ENCODE data around the gene CAMTA2. TPM values are rescaled to one million over a fixed set of nuclear protein-coding genes. Genes with fewer than 3 reads are reported as not detected.
A peak's percentile ranks its signal among the peaks of the same experiment; 100 is the strongest.

The CAMTA2 gene
- total RNA-seq, 8 experiments from 2014 or later, result 6.2 to 36.9 (median 10.6) TPM

GRCh38 chr17:5022171-5022711, 34.8 kb upstream of the CAMTA2 start:
- WGBS, 10 experiments, result 73 to 100% (median 92%) methylated on average over 1 to 12 of the region's 30 CpGs; no CpG with 5 or more reads in 3 of the 10 experiments
- Histone ChIP-seq H3K27ac (no peak overlapping the region), H3K4me3 (no peak overlapping the region), H3K4me1 (replicated peaks in 1 of 2) (no peaks in the 10 kb centered on the region)
- in situ Hi-C loops (cut with MboI; ENCODE audit: low pct_unique_long_range_greater_than_20kb in 2 of 9, low sequenced_read_pairs in 9 of 9, unreplicated experiment in 9 of 9), result no loop called here
- no peak for ATAC-seq (replicated peaks in 6 of 8)

DNA sequence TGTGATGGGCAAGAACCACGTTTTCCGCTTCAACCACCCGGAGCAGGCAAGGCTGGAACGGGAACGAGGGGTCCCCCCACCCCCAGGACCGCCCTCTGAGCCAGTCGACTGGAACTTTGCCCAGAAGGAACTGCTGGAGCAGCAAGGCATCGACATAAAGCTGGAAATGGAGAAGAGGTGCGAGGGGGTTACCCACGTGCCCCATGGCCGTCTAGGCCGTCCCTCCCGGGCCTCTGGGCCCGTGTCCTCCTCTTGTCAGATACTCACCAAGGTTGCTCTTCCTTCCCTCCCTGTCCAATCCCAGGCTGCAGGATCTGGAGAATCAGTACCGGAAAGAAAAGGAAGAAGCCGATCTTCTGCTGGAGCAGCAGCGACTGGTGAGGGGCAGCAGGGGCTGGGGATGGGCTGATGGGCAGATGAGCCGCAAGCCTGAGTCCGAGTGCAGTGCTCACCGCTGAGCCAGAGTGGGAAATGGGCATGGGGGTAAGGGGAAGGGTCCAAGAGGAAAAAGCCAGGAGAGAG, 33.1 kb upstream of the CAMTA2 start:
- H3K4me3 ChIP-seq, result no peak overlapping the region
- no peak for ATAC-seq (replicated peaks in 6 of 8)
- no peak overlapping the region for H3K27ac ChIP-seq
- H3K4me1 ChIP-seq (replicated peaks in 1 of 2), result no peaks in the 10 kb centered on the region
- 40 to 90% (median 82%) methylated on average over 1 to 7 of the region's 20 CpGs; no CpG with 5 or more reads in 6 of the 10 experiments for WGBS, 10 experiments
- in situ Hi-C loops (cut with MboI; ENCODE audit: low pct_unique_long_range_greater_than_20kb in 2 of 9, low sequenced_read_pairs in 9 of 9, unreplicated experiment in 9 of 9), result no loop called here

GRCh38 chr17:5019475-5019956, 32.0 kb upstream of the CAMTA2 start:
- H3K4me1 ChIP-seq (replicated peaks in 1 of 2), result no peaks in the 10 kb centered on the region
- H3K4me3 ChIP-seq, result no peak overlapping the region
- in situ Hi-C loops (cut with MboI; ENCODE audit: low pct_unique_long_range_greater_than_20kb in 2 of 9, low sequenced_read_pairs in 9 of 9, unreplicated experiment in 9 of 9), result no loop called here
- WGBS, 10 experiments, result 33 to 50% methylated on average over 1 of the region's 1 CpG; no CpG with 5 or more reads in 8 of the 10 experiments
- H3K27ac ChIP-seq, result no peak overlapping the region
- ATAC-seq (replicated peaks in 6 of 8), result peak; percentile 35 to 70 (median 57)

GRCh38 chr17:5014357-5014756, 26.9 kb upstream of the CAMTA2 start:
- in situ Hi-C loops (cut with MboI; ENCODE audit: low pct_unique_long_range_greater_than_20kb in 2 of 9, low sequenced_read_pairs in 9 of 9, unreplicated experiment in 9 of 9), result no loop called here
- Histone ChIP-seq H3K4me3 (no peak overlapping the region), H3K27ac (no peak overlapping the region), H3K4me1 (replicated peaks in 1 of 2) (no peaks in the 10 kb centered on the region)
- no peak for ATAC-seq (replicated peaks in 6 of 8)
- 67 to 90% (median 86%) methylated on average over 2 of the region's 4 CpGs; no CpG with 5 or more reads in 7 of the 10 experiments for whole genome bisulfite sequencing, 10 experiments

DNA sequence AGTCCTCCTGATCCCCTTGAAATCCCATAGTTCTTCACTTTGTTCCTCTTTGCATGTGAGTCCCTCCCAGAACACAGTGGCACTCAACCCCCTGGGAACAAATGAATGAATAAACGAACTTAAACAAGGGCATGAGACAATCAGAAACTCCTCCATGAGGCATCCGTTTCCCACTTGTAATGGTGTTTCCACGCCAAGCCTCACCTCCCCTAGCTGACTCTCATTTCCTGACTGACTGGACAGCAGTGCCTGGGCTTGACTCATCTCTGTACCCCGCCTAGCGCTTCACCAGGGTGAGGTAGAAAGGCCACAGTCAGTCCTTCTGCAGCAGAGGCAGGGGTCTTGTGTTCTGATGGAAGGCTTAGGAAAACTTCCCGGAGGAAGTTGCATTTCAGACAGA, 24.5 kb upstream of the CAMTA2 start:
- WGBS, 10 experiments, result 14 to 95% (median 49%) methylated on average over 1 to 5 of the region's 6 CpGs; no CpG with 5 or more reads in 3 of the 10 experiments
- in situ Hi-C loops (cut with MboI; ENCODE audit: low pct_unique_long_range_greater_than_20kb in 2 of 9, low sequenced_read_pairs in 9 of 9, unreplicated experiment in 9 of 9), result no loop called here
- no peak overlapping the region for H3K27ac ChIP-seq
- no peaks in the 10 kb centered on the region for H3K4me1 ChIP-seq (replicated peaks in 1 of 2)
- peak in 2 of 8 experiments; percentile 86 to 94 for ATAC-seq (replicated peaks in 6 of 8)
- H3K4me3 ChIP-seq, result no peak overlapping the region

GRCh38 chr17:5003214-5003867, 15.9 kb upstream of the CAMTA2 start:
- WGBS, 10 experiments, result 72 to 100% (median 100%) methylated on average over 1 to 6 of the region's 18 CpGs; no CpG with 5 or more reads in 5 of the 10 experiments
- Histone ChIP-seq H3K4me3 (no peak overlapping the region), H3K27ac (no peak overlapping the region), H3K4me1 (replicated peaks in 1 of 2) (peaks cover 12% of the 10 kb centered on the region in 2 donors)
- ATAC-seq (replicated peaks in 6 of 8), result no peak
- in situ Hi-C loops (cut with MboI; ENCODE audit: low pct_unique_long_range_greater_than_20kb in 2 of 9, low sequenced_read_pairs in 9 of 9, unreplicated experiment in 9 of 9), result no loop called here

- Histone ChIP-seq H3K4me3 (no peak overlapping the region), H3K27ac (no peak overlapping the region), H3K4me1 (replicated peaks in 1 of 2) (peaks cover 12% of the 10 kb centered on the region in 2 donors)
- in situ Hi-C loops (cut with MboI; ENCODE audit: low pct_unique_long_range_greater_than_20kb in 2 of 9, low sequenced_read_pairs in 9 of 9, unreplicated experiment in 9 of 9), result no loop called here
- WGBS, 10 experiments, result 70 to 100% (median 95%) methylated on average over 1 to 14 of the region's 20 CpGs; no CpG with 5 or more reads in 2 of the 10 experiments
- no peak for ATAC-seq (replicated peaks in 6 of 8)
Measured at GRCh38 chr17:5002121-5002788, 14.8 kb upstream of the CAMTA2 start.

GRCh38 chr17:5000237-5000639, 12.8 kb upstream of the CAMTA2 start:
- no peak overlapping the region for H3K4me3 ChIP-seq
- ATAC-seq (replicated peaks in 6 of 8), result no peak
- WGBS, 10 experiments, result 28 to 100% (median 74%) methylated on average over 1 to 7 of the region's 11 CpGs; no CpG with 5 or more reads in 7 of the 10 experiments
- H3K27ac ChIP-seq, result no peak overlapping the region
- in situ Hi-C loops (cut with MboI; ENCODE audit: low pct_unique_long_range_greater_than_20kb in 2 of 9, low sequenced_read_pairs in 9 of 9, unreplicated experiment in 9 of 9), result no loop called here
- H3K4me1 ChIP-seq (replicated peaks in 1 of 2), result peaks cover 12 to 18% of the 10 kb centered on the region in 2 donors

DNA sequence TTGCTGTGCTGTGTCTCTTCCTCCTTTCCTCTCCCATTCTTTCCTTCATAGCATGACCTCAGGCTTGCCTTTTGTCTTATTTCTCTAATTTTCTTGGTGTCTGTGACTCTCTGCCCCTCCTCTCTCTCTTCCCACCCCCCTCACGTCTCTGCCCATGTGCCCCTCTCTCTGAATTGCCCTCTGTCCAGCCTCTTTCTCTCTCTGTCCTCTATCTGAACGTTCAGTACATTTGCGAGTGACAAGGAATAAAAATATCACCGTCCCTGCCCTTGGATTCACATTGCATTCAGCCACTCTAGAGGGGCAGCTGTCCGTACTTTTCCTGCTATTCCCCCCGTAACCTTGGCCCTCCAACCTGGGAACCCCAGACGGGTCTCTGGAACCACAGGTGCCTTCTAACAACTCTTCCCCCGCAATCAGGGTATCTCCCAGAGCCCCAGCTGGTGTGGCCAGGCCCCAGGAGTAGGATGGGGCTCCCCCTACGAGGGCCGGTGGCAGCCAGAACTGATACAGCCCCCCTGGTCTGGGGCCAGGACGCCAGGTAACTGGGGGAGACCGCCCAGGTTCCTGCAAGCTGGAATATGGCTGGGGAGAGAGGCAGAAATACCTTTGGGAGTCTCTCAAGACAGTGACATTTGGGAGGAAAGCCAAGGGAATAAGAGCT, 12.1 kb upstream of the CAMTA2 start:
- no peak for ATAC-seq (replicated peaks in 6 of 8)
- H3K4me3 ChIP-seq, result peak overlapping the region in 4 of 5 donors; percentile 63 to 85 (median 78)
- peaks cover 12 to 18% of the 10 kb centered on the region in 2 donors for H3K4me1 ChIP-seq (replicated peaks in 1 of 2)
- 0 to 100% (median 67%) methylated on average over 1 to 8 of the region's 12 CpGs; no CpG with 5 or more reads in 1 of the 10 experiments for WGBS, 10 experiments
- no peak overlapping the region for H3K27ac ChIP-seq
- in situ Hi-C loops (cut with MboI; ENCODE audit: low pct_unique_long_range_greater_than_20kb in 2 of 9, low sequenced_read_pairs in 9 of 9, unreplicated experiment in 9 of 9), result no loop called here

- H3K4me3 ChIP-seq, result peak overlapping the region; percentile 63 to 85 (median 75)
- 0 to 55% (median 20%) methylated on average over 2 to 5 of the region's 14 CpGs; no CpG with 5 or more reads in 2 of the 10 experiments for WGBS, 10 experiments
- no peak overlapping the region for H3K27ac ChIP-seq
- ATAC-seq (replicated peaks in 6 of 8), result no peak
- H3K4me1 ChIP-seq (replicated peaks in 1 of 2), result peaks cover 12 to 18% of the 10 kb centered on the region in 2 donors
- in situ Hi-C loops (cut with MboI; ENCODE audit: low pct_unique_long_range_greater_than_20kb in 2 of 9, low sequenced_read_pairs in 9 of 9, unreplicated experiment in 9 of 9), result no loop called here
Measured at GRCh38 chr17:4998732-4999429, 11.4 kb upstream of the CAMTA2 start.

- in situ Hi-C loops (cut with MboI; ENCODE audit: low pct_unique_long_range_greater_than_20kb in 2 of 9, low sequenced_read_pairs in 9 of 9, unreplicated experiment in 9 of 9), result no loop called here
- peak overlapping the region; percentile 63 to 85 (median 75) for H3K4me3 ChIP-seq
- peak overlapping the region; percentile 90 for H3K27ac ChIP-seq
- peaks cover 12 to 18% of the 10 kb centered on the region in 2 donors for H3K4me1 ChIP-seq (replicated peaks in 1 of 2)
- ATAC-seq (replicated peaks in 6 of 8), result peak; percentile 1 to 37 (median 24)
- 0% methylated on average over 1 of the region's 55 CpGs; no CpG with 5 or more reads in 9 of the 10 experiments for WGBS, 10 experiments
Measured at GRCh38 chr17:4998027-4998731, 10.7 kb upstream of the CAMTA2 start.
